GM12878 (cell line): Measurements from ENCODE around the gene NPAS2. TPM values are rescaled to one million over a fixed set of nuclear protein-coding genes. Genes with fewer than 3 reads are reported as not detected.

ENCODE experiments used
- ATAC-seq: fragments of 200-7000 bp; cut with Tn5 transposase; 3 replicates; pipeline ENCODE4 v1.9.1; 2020; ENCODE audit warnings: mild to moderate bottlenecking, moderate library complexity
- BruUV-seq: library from RNA; stranded (reverse); fragments of 400-500 nt; replicated peaks from 2 replicates; lab custom pipeline; 2021; lab: Mats Ljungman, UMichigan
- CTCF ChIA-PET: fragments of 300-600 bp; sonication (Branson Sonifier 250); formaldehyde crosslinking; extraction: SDS; loops from one replicate; lab custom pipeline; 2021; ENCODE audit warnings: inconsistent platforms; lab: Yijun Ruan, JAX
- POLR2A ChIA-PET: fragments of 350-600 bp; formaldehyde crosslinking; extraction: SDS; loops from one replicate; lab custom pipeline; 2021; ENCODE audit warnings: inconsistent platforms; lab: Charles Lee
- RAD21 ChIA-PET: fragments of 300-600 bp; sonication (Branson Sonifier 250); formaldehyde crosslinking; loops from one replicate; lab custom pipeline; 2023; ENCODE audit warnings: antibody characterized with exemption; ENCODE audit not compliant: unreplicated experiment; lab: Charles Lee
- SMC1A ChIA-PET: fragments of 300-600 bp; sonication (Branson Sonifier 250); formaldehyde crosslinking; loops from one replicate; lab custom pipeline; 2023; ENCODE audit not compliant: unreplicated experiment, uncharacterized antibody; lab: Charles Lee
- DNase-seq: peaks from one replicate; pipeline ENCODE4 v3.0.0-alpha.2; 2011; ENCODE audit warnings: low read depth, low spot score
- FAIRE-seq: peaks from 3 replicates; lab custom pipeline; 2011; peaks lifted over from hg19 to GRCh38; lab: Jason Lieb, UNC
- H2AFZ ChIP-seq: 2 replicates; pipeline ENCODE4 v1.6.0; 2011; ENCODE audit warnings: low read depth, low read length, control low read depth; ENCODE audit not compliant: control insufficient read depth
- H3K27ac ChIP-seq: 2 replicates; pipeline ENCODE4 v1.5.1; 2011; ENCODE audit warnings: control low read depth; ENCODE audit not compliant: control insufficient read depth, insufficient read depth
- H3K27me3 ChIP-seq, 2 experiments: replicated peaks in 1 of 2; 2 replicates each; pipeline versions ENCODE4 v1.6.0 to v1.6.1; 2011; ENCODE audit warnings: low read length in 1 of 2; ENCODE audit not compliant: control insufficient read depth in 2 of 2, insufficient read depth in 2 of 2
- H3K36me3 ChIP-seq, 2 experiments: 2 replicates each; pipeline ENCODE4 v1.5.1; 2011; ENCODE audit warnings: low read length in 1 of 2; ENCODE audit not compliant: control insufficient read depth in 2 of 2, insufficient read depth in 2 of 2
- H3K4me1 ChIP-seq: 2 replicates; pipeline ENCODE4 v1.6.1; 2011; ENCODE audit warnings: mild to moderate bottlenecking, low read length, moderate library complexity, mixed read lengths; ENCODE audit not compliant: control insufficient read depth, insufficient read depth
- H3K4me2 ChIP-seq: 2 replicates; pipeline ENCODE4 v1.6.0; 2011; ENCODE audit warnings: control low read depth; ENCODE audit not compliant: control insufficient read depth, insufficient read depth
- H3K4me3 ChIP-seq: fragments of 200-600 bp; sonication (generic); 2 replicates; pipeline ENCODE4 v1.5.1; 2016
- H3K79me2 ChIP-seq: 2 replicates; pipeline ENCODE4 v1.6.0; 2011; ENCODE audit warnings: low read length; ENCODE audit not compliant: control insufficient read depth, insufficient read depth
- H3K9ac ChIP-seq: 2 replicates; pipeline ENCODE4 v1.8.0; 2011; ENCODE audit warnings: low read length, control low read depth, mixed read lengths; ENCODE audit not compliant: control insufficient read depth, insufficient read depth
- H3K9me3 ChIP-seq: replicated peaks from 3 replicates; pipeline ENCODE4 v1.5.1; 2011; ENCODE audit warnings: mild to moderate bottlenecking, low read length; ENCODE audit not compliant: control insufficient read depth, insufficient read depth
- H4K20me1 ChIP-seq: 2 replicates; pipeline ENCODE4 v1.6.0; 2011; ENCODE audit not compliant: control insufficient read depth, insufficient read depth
- CTCF ChIP-seq, 3 experiments: IDR thresholded peaks in 2 of 3; conservative IDR thresholded peaks in 1 of 3; 2 replicates each; pipeline ENCODE4 v1.5.1; 2011; ENCODE audit warnings: low read depth in 3 of 3, low read length in 3 of 3, mild to moderate bottlenecking in 3 of 3, control low read depth in 2 of 3, moderate library complexity in 2 of 3, inconsistent platforms in 1 of 3, mixed read lengths in 1 of 3; ENCODE audit not compliant: control insufficient read depth in 2 of 3, insufficient read depth in 1 of 3; ENCODE audit errors: extremely low read depth in 1 of 3
- PBX3 ChIP-seq: IDR thresholded peaks from 2 replicates; pipeline ENCODE4 v1.6.1; 2011; ENCODE audit warnings: mild to moderate bottlenecking, low read depth, low read length, moderate library complexity; ENCODE audit not compliant: insufficient replicate concordance
- POLR2AphosphoS5 ChIP-seq: IDR thresholded peaks from 2 replicates; pipeline ENCODE4 v1.6.1; 2011; ENCODE audit warnings: mild to moderate bottlenecking, low read length, inconsistent platforms
- RELA ChIP-seq: fragments of 450-650 bp; IDR thresholded peaks from 2 replicates; pipeline ENCODE4 v1.8.0; 2014; ENCODE audit warnings: borderline replicate concordance; ENCODE audit not compliant: partially characterized antibody
- SP1 ChIP-seq: IDR thresholded peaks from one replicate; pipeline ENCODE4 v1.6.1; 2011; ENCODE audit warnings: low read depth, low read length
- STAT3 ChIP-seq: IDR thresholded peaks from 2 replicates; pipeline ENCODE4 v1.6.1; 2011; ENCODE audit warnings: low read depth, low read length, improper control_type of control experiment
- ZNF622 ChIP-seq: fragments of 450-650 bp; IDR thresholded peaks from 2 replicates; pipeline ENCODE4 v1.6.1; 2017; ENCODE audit warnings: mild to moderate bottlenecking, inconsistent platforms
- WGBS: methylation state at CpG from one replicate; pipeline ENCODE4 v1.1.6; 2016; ENCODE audit warnings: low lambda C conversion rate; ENCODE audit not compliant: insufficient replicate concordance, insufficient coverage; ENCODE audit errors: missing lambda C conversion rate; 5-methylcytosine and 5-hydroxymethylcytosine counted together
- in situ Hi-C: fragments of 300-500 bp; cut with MboI; formaldehyde crosslinking; loops from 9 replicates; pipeline ENCODE4 v1.14.3; 2018; ENCODE audit warnings: mixed read lengths
- intact Hi-C: fragments of 100-400 bp; cut with micrococcal nuclease; formaldehyde crosslinking; loops from one replicate; pipeline ENCODE4 v1.14.2; 2022; ENCODE audit not compliant: unreplicated experiment
- polyA plus RNA-seq, 11 experiments: library from polyadenylated mRNA; depleted of rRNA in 4 of 11; unstranded in 6 of 11; stranded (reverse) in 5 of 11; fragments of >200 nt; fragmentation: Nextera tagmentation in 4 of 11; fragmentation: Illumina TruSeq in 1 of 11; extraction: Ambion mirVana in 4 of 11; extraction: Trizol in 1 of 11; gene quantifications; 1 replicate in 1 of 11; 2 replicates in 10 of 11; pipeline versions ENCODE4 v1.2.1 to v1.2.3, GENCODE V29; 2011 to 2016; ENCODE audit warnings: inconsistent platforms in 2 of 11, missing spikeins in 2 of 11, low read depth in 1 of 11
- total RNA-seq, 4 experiments: library from RNA; depleted of rRNA in 3 of 4; stranded (reverse); fragments of >200 nt in 3 of 4; fragmentation: Illumina TruSeq in 1 of 4; extraction: Trizol in 1 of 4; gene quantifications; 2 replicates each; pipeline versions ENCODE4 v1.2.1 to v1.2.3, GENCODE V29; 2013 to 2021

Gene NPAS2
- total and polyA plus RNA-seq, 10 of the 15 experiments (the other 5 are each of a cell fraction or from before 2014, with no cell fraction given) = 0.08 TPM; not detected in 9

- TF ChIP-seq CTCF (IDR thresholded peaks at IDR 0.05 in 2 of 3, conservative IDR thresholded peaks at IDR 0.05 in 1 of 3; ENCODE audit: control insufficient read depth in 2 of 3, extremely low read depth in 1 of 3, insufficient read depth in 1 of 3, low read depth in 3 of 3, low read length in 3 of 3) (no peak), RELA (no peak), STAT3 (no peak)
- TF ChIP-seq, all 136 proteins: peak for 0
These were observed 17.9 kb upstream of the NPAS2 start (continued) for GRCh38 chr2:100802066-100802465.

DNA sequence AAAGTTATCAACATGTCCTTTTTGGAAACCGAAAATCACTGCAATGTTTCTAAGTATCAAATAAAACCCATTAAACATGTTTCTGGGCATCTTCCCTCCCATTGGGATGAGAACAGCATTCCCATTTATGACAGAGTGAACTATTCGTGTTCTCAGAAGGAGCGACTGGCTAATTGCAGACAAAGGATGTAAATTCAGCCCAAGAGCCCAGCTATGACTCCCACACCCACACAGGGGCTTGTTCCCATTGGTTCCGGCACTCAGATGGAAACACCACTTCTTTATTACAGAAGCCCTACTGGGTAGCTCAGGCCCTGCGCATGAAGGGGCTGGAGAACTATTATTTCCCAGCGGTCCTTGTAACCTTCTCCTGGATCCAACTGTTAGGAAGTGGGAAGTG, 16.6 kb upstream of the NPAS2 start:
- no peak for FAIRE-seq

More for the DNA sequence above, 16.6 kb upstream of the NPAS2 start:
- TF ChIP-seq ZNF622 = no peak
- no peak for TF ChIP-seq POLR2AphosphoS5
- no peak for TF ChIP-seq PBX3
- no peak for TF ChIP-seq SP1
- TF ChIP-seq, all 136 proteins: peak for 0
- Histone ChIP-seq H3K4me3 (no peak overlapping the region), H3K27me3 (peaks cover 2% of the 10 kb centered on the region in 2 experiments; a peak in 3 of 4 replicates), H3K27ac (no peak overlapping the region), H2AFZ (no peak overlapping the region), H3K79me2 (no peaks in the 10 kb centered on the region), H3K9me3 (no peaks in the 10 kb centered on the region), H4K20me1 (no peaks in the 10 kb centered on the region), H3K36me3 (no peaks in the 10 kb centered on the region), H3K4me2 (no peak overlapping the region), H3K4me1 (no peaks in the 10 kb centered on the region), H3K9ac (no peak overlapping the region)
- SMC1A ChIA-PET = no interaction called here
- 37% methylated on average over 6 of the region's 6 CpGs for WGBS
- RAD21 ChIA-PET = no interaction called here
- CTCF ChIA-PET = no interaction called here
- in situ Hi-C loops = no loop called here
- intact Hi-C loops = no loop called here
- DNase-seq (no peak), ATAC-seq (no peak)
- POLR2A ChIA-PET = no interaction called here
- no TSS peak for BruUV-seq
